Measurements from ENCODE around the gene XKR7. TPM values are rescaled to one million over a fixed set of nuclear protein-coding genes. Genes with fewer than 3 reads are reported as not detected.

XKR7 gene
- total RNA-seq, 4 donors from 2014 or later: not detected

DNA sequence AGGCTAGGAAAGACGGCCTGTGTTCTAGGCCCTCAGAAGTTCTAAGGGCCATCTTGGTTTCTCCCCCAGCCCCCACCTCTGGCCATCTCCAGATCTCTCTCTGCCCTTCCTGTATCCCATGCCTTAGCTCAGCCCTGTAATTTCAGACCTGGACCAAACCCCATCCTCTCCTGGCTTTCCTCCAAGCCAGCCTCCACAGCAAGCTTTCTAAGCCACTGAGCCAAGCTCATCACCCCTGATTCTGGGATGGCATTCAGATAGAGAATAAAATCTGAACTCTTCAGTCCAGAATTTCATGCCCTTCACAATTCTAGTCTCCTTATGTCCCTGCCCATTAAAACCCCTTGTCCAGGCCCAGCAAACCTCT lies 23.4 kb downstream of the XKR7 start:
- peaks cover 0 to 35% (median 0%) of the 10 kb centered on the region in 4 donors for H3K27me3 ChIP-seq
- no peak for DNase-seq
- no peaks in the 10 kb centered on the region for H3K9me3 ChIP-seq
- no peaks in the 10 kb centered on the region for H3K36me3 ChIP-seq
- intact Hi-C loops (cut with DNase I): no loop called here
- H3K27ac ChIP-seq: no peak overlapping the region
- no peak overlapping the region for H3K4me3 ChIP-seq
- peaks cover 0 to 7% (median 0%) of the 10 kb centered on the region in 3 donors for H3K4me1 ChIP-seq
- TF ChIP-seq, protein P1, sequence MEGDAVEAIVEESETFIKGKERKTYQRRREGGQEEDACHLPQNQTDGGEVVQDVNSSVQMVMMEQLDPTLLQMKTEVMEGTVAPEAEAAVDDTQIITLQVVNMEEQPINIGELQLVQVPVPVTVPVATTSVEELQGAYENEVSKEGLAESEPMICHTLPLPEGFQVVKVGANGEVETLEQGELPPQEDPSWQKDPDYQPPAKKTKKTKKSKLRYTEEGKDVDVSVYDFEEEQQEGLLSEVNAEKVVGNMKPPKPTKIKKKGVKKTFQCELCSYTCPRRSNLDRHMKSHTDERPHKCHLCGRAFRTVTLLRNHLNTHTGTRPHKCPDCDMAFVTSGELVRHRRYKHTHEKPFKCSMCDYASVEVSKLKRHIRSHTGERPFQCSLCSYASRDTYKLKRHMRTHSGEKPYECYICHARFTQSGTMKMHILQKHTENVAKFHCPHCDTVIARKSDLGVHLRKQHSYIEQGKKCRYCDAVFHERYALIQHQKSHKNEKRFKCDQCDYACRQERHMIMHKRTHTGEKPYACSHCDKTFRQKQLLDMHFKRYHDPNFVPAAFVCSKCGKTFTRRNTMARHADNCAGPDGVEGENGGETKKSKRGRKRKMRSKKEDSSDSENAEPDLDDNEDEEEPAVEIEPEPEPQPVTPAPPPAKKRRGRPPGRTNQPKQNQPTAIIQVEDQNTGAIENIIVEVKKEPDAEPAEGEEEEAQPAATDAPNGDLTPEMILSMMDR (IDR thresholded peaks at IDR 0.05): no peak
- TF ChIP-seq POLR2A (IDR thresholded peaks at IDR 0.05): no peak
- WGBS, 2 donors: 50 to 67% methylated on average over 1 of the region's 1 CpG

DNA sequence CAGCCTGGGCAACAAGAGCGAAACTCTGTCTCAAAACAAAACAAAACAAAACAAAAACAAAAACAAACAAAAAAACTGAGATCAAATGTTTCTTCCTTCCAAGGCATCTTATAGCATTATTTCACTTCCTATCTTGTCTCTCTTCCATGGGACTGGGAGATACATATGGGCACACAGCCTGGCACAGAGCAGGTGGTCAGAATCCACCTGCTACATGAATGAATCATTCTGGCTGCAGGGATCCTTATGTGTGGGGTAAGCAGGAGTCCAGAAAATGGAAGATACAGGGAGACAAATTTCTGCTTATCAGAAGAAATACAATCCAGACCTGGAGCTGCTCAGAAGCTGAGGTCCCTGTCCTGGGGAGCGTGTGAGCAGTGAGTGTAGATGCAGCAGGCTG lies 24.1 kb downstream of the XKR7 start:
- intact Hi-C loops (cut with DNase I): no loop called here
- H3K9me3 ChIP-seq: no peaks in the 10 kb centered on the region
- H3K27ac ChIP-seq: no peak overlapping the region
- H3K27me3 ChIP-seq: peaks cover 0 to 43% (median 0%) of the 10 kb centered on the region in 4 donors
- 78 to 86% methylated on average over 2 of the region's 2 CpGs for WGBS, 2 donors
- TF ChIP-seq, protein P1 (IDR thresholded peaks at IDR 0.05): no peak
- TF ChIP-seq POLR2A (IDR thresholded peaks at IDR 0.05): no peak
- no peak overlapping the region for H3K4me3 ChIP-seq
- DNase-seq: no peak
- H3K36me3 ChIP-seq: no peaks in the 10 kb centered on the region
- H3K4me1 ChIP-seq: peaks cover 0 to 7% (median 0%) of the 10 kb centered on the region in 3 donors

DNA sequence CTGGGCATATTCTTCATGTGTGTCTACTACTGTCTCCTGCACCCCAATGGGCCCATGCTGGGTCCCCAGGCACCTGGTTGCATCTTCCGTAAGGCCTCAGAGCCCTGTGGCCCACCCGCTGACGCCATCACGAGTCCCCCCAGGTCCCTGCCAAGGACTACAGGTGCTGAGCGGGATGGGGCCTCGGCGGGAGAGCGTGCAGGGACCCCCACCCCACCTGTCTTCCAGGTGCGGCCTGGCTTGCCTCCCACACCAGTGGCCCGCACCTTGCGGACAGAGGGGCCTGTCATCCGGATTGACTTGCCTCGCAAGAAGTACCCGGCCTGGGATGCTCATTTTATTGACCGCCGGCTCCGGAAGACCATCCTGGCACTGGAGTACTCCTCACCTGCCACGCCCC lies 29.0 kb downstream of the XKR7 start:
- Histone ChIP-seq H3K4me1 (peaks cover 0 to 7% (median 0%) of the 10 kb centered on the region in 3 donors), H3K27me3 (peaks cover 0 to 58% (median 0%) of the 10 kb centered on the region in 4 donors), H3K9me3 (no peaks in the 10 kb centered on the region), H3K4me3 (no peak overlapping the region), H3K36me3 (no peaks in the 10 kb centered on the region), H3K27ac (no peak overlapping the region)
- TF ChIP-seq, protein P1 (IDR thresholded peaks at IDR 0.05): no peak
- no peak for TF ChIP-seq POLR2A (IDR thresholded peaks at IDR 0.05)
- intact Hi-C loops (cut with DNase I): no loop called here
- WGBS, 2 donors: 95 to 100% methylated on average over 4 to 7 of the region's 18 CpGs
- no peak for DNase-seq

DNA sequence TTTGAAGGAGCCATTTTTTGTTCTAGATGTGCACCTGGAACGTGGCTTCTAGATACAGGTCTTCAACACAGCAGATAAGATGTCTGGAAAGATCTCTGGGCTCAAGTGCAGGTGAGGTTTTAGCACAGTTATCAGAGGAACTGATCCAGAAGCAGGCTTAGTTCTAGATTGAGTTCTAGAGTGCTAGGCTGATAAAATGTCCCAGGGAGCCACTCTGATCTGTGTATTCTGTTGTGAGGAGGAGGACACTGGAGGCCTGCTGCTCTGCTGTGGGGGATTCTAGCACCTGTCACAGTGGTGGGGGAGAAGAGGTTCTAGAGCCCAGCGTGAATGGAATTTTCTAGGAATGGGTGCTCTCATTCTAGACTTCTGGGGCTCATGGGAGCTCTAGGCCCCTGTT lies 30.3 kb downstream of the XKR7 start:
- Histone ChIP-seq H3K4me1 (peaks cover 0 to 7% (median 0%) of the 10 kb centered on the region in 3 donors), H3K9me3 (no peaks in the 10 kb centered on the region), H3K36me3 (no peaks in the 10 kb centered on the region), H3K27ac (no peak overlapping the region), H3K4me3 (no peak overlapping the region), H3K27me3 (peaks cover 0 to 57% (median 0%) of the 10 kb centered on the region in 4 donors)
- WGBS, 2 donors: 52 to 53% methylated on average over 2 of the region's 2 CpGs
- intact Hi-C loops (cut with DNase I): no loop called here
- TF ChIP-seq POLR2A (IDR thresholded peaks at IDR 0.05): no peak
- TF ChIP-seq, protein P1 (IDR thresholded peaks at IDR 0.05): no peak
- no peak for DNase-seq

DNA sequence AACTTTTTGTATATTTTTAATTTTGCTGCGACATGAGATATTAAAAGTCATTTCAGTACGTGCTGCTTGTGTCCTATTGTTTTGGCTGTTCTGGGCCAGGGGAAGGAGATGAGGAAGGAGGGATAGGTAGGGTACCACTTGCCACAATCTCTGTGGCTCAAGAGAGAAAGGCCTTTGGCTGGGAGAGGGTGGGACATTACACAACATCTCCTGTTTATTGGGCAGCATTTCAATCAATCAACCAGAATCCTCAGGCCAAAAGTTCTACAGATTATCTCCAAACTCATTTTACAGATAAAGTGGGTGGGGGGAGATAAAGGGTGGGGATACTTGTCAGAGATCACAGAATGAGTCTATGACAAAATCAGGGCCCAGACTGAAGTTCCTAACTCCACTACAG lies 35.4 kb downstream of the XKR7 start:
- H3K27ac ChIP-seq: no peak overlapping the region
- no peak for TF ChIP-seq POLR2A (IDR thresholded peaks at IDR 0.05)
- H3K9me3 ChIP-seq: no peaks in the 10 kb centered on the region
- no peak for DNase-seq
- WGBS, 2 donors: 67 to 82% methylated on average over 2 of the region's 2 CpGs
- intact Hi-C loops (cut with DNase I): no loop called here
- no peaks in the 10 kb centered on the region for H3K36me3 ChIP-seq
- no peak overlapping the region for H3K4me3 ChIP-seq
- peaks cover 0 to 8% (median under 1%) of the 10 kb centered on the region in 3 donors for H3K4me1 ChIP-seq
- H3K27me3 ChIP-seq: peaks cover 0 to 17% (median 0%) of the 10 kb centered on the region in 4 donors

DNA sequence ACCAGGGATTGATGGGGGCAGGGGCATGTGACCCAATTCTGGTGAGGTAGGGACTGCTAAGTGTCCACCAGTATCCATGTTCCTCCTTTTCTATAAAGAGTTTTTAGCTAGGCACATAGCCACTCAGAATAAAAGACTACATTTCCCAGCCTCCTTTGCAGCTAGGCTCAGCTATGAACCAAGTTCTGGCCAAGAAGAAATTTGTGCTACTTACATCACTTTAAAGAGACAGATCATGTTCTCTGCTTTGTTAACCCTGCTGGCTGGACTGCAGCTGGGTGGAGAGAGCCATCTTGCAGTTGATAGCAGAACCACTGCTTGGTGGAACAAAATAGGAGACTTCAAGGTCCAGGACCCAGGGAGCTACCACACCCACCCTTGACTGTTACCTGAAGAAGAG lies 37.0 kb downstream of the XKR7 start:
- DNase-seq: no peak
- no peak for TF ChIP-seq POLR2A (IDR thresholded peaks at IDR 0.05)
- TF ChIP-seq, protein P1 (IDR thresholded peaks at IDR 0.05): no peak
- H3K4me3 ChIP-seq: no peak overlapping the region

More for the DNA sequence above, 37.0 kb downstream of the XKR7 start:
- Histone ChIP-seq H3K27me3 (peaks cover 0 to 24% (median 0%) of the 10 kb centered on the region in 4 donors), H3K36me3 (no peaks in the 10 kb centered on the region), H3K9me3 (no peaks in the 10 kb centered on the region), H3K4me1 (peaks cover 0 to 8% (median 3%) of the 10 kb centered on the region in 3 donors), H3K27ac (no peak overlapping the region)
- intact Hi-C loops (cut with DNase I): no loop called here

All from esophagus squamous epithelium (tissue), 5 donors.